Calu3 (cell line): ENCODE results near the gene FOXP1. TPM values are rescaled to one million over a fixed set of nuclear protein-coding genes. Genes with fewer than 3 reads are reported as not detected.
"Not testable (repeated sequence)": the region's sequence is repeated elsewhere in the genome, so short reads cannot be mapped to it uniquely, and the experiment has no call there.

Experiments
- BruUV-seq: library from RNA; stranded (reverse); fragments of 400-500 nt; replicated peaks from 2 replicates; lab custom pipeline; 2021; lab: Mats Ljungman, UMichigan
- CTCF ChIA-PET: fragments of 300-600 bp; sonication (Branson Sonifier 250); formaldehyde crosslinking; loops from one replicate; lab custom pipeline; 2022; ENCODE audit warnings: antibody characterized with exemption; lab: Charles Lee
- DNase-seq: peaks from one replicate; pipeline ENCODE4 v3.0.0; 2022
- H3K27ac Mint-ChIP-seq: one replicate; pipeline ENCODE4 v1.8.0; 2022; ENCODE audit warnings: mixed read lengths; ENCODE audit not compliant: unreplicated experiment
- H3K27me3 Mint-ChIP-seq: one replicate; pipeline ENCODE4 v1.8.0; 2022; ENCODE audit warnings: mixed read lengths; ENCODE audit not compliant: unreplicated experiment
- H3K36me3 Mint-ChIP-seq: one replicate; pipeline ENCODE4 v1.8.0; 2022; ENCODE audit warnings: mild to moderate bottlenecking, moderate library complexity, mixed read lengths; ENCODE audit not compliant: insufficient read depth, unreplicated experiment
- H3K4me1 Mint-ChIP-seq: one replicate; pipeline ENCODE4 v1.8.0; 2022; ENCODE audit warnings: mild to moderate bottlenecking, low read depth, mixed read lengths; ENCODE audit not compliant: unreplicated experiment
- H3K4me3 Mint-ChIP-seq: one replicate; pipeline ENCODE4 v1.8.0; 2022; ENCODE audit warnings: mild to moderate bottlenecking, low read depth, moderate library complexity, mixed read lengths; ENCODE audit not compliant: unreplicated experiment
- H3K9me3 Mint-ChIP-seq: one replicate; pipeline ENCODE4 v1.8.0; 2022; ENCODE audit warnings: low read depth, mixed read lengths; ENCODE audit not compliant: unreplicated experiment
- CTCF ChIP-seq: fragments of 200-600 bp; IDR thresholded peaks from one replicate; pipeline ENCODE4 v1.8.0; 2022; ENCODE audit warnings: antibody characterized with exemption; ENCODE audit not compliant: unreplicated experiment
- intact Hi-C: fragments of 100-400 bp; cut with micrococcal nuclease; formaldehyde crosslinking; loops from one replicate; pipeline ENCODE4 v1.10.0; 2022; ENCODE audit not compliant: unreplicated experiment
- total RNA-seq: library from RNA; stranded (reverse); gene quantifications from 2 replicates; pipeline ENCODE4 v1.2.3, GENCODE V29; 2022

The FOXP1 gene
- total RNA-seq, 1 experiment from 2014 or later = 82.8 TPM

- intact Hi-C loops = no loop called here
- CTCF ChIA-PET = no interaction called here
- Mint-ChIP-seq H3K36me3 (peaks cover 5% of the 10 kb centered on the region), H3K27ac (no peak overlapping the region), H3K27me3 (no peaks in the 10 kb centered on the region), H3K9me3 (no peaks in the 10 kb centered on the region), H3K4me3 (no peak overlapping the region), H3K4me1 (no peaks in the 10 kb centered on the region)
- no peak for DNase-seq
- no TSS peak for BruUV-seq
- no peak for TF ChIP-seq CTCF
Observed at GRCh38 chr3:71327936-71328335, 255.6 kb downstream of the FOXP1 start.

- intact Hi-C loops = no loop called here
- no TSS peak for BruUV-seq
- no peak overlapping the region for H3K27ac Mint-ChIP-seq
- no peaks in the 10 kb centered on the region for H3K4me1 Mint-ChIP-seq
- H3K36me3 Mint-ChIP-seq = peaks cover 5% of the 10 kb centered on the region
- DNase-seq = no peak
- H3K4me3 Mint-ChIP-seq = no peak overlapping the region
- H3K27me3 Mint-ChIP-seq = no peaks in the 10 kb centered on the region
- CTCF ChIA-PET = no interaction called here
- TF ChIP-seq CTCF = no peak
- H3K9me3 Mint-ChIP-seq = no peaks in the 10 kb centered on the region
Observed at GRCh38 chr3:71325715-71326114, 257.8 kb downstream of the FOXP1 start.

- H3K4me1 Mint-ChIP-seq, CTCF ChIA-PET, DNase-seq, H3K27ac Mint-ChIP-seq, H3K36me3 Mint-ChIP-seq, intact Hi-C loops, BruUV-seq, H3K9me3 Mint-ChIP-seq, H3K27me3 Mint-ChIP-seq, H3K4me3 Mint-ChIP-seq: not testable (repeated sequence)
Observed at GRCh38 chr3:71324224-71324623, 259.3 kb downstream of the FOXP1 start.

GRCh38 chr3:71323558-71323957 lies 260.0 kb downstream of the FOXP1 start:
- Mint-ChIP-seq H3K27ac (no peak overlapping the region), H3K27me3 (no peaks in the 10 kb centered on the region), H3K36me3 (peaks cover 5% of the 10 kb centered on the region), H3K4me3 (no peak overlapping the region), H3K9me3 (no peaks in the 10 kb centered on the region), H3K4me1 (no peaks in the 10 kb centered on the region)
- TF ChIP-seq CTCF = no peak
- CTCF ChIA-PET = no interaction called here
- intact Hi-C loops = no loop called here
- DNase-seq = no peak
- BruUV-seq = no TSS peak

- no peaks in the 10 kb centered on the region for H3K9me3 Mint-ChIP-seq
- no TSS peak for BruUV-seq
- peaks cover 5% of the 10 kb centered on the region for H3K36me3 Mint-ChIP-seq
- TF ChIP-seq CTCF = no peak
- intact Hi-C loops = no loop called here
- H3K4me3 Mint-ChIP-seq = no peak overlapping the region
- H3K27me3 Mint-ChIP-seq = no peaks in the 10 kb centered on the region
- DNase-seq = no peak
- H3K4me1 Mint-ChIP-seq = no peaks in the 10 kb centered on the region
- no peak overlapping the region for H3K27ac Mint-ChIP-seq
- CTCF ChIA-PET = interaction anchor here (0.7 kb wide), 1 partner anchor 617 kb away, joined by 3 read pairs; no protein-coding TSS in a partner anchor
Observed at GRCh38 chr3:71322154-71322553, 261.4 kb downstream of the FOXP1 start.
